IgD-negative memory B cell (primary cell): Measurements from ENCODE around the gene GFRA1. TPM values are rescaled to one million over a fixed set of nuclear protein-coding genes. Genes with fewer than 3 reads are reported as not detected.

Experiments
- H3K27ac Mint-ChIP-seq, 3 donors: one replicate each; pipeline ENCODE4 v1.8.0; 2020 to 2022; ENCODE audit warnings: mild to moderate bottlenecking in 3 of 3, mixed read lengths in 3 of 3, moderate library complexity in 1 of 3
- H3K27me3 Mint-ChIP-seq: one replicate; pipeline ENCODE4 v1.8.0; 2021; ENCODE audit warnings: mixed read lengths
- H3K36me3 Mint-ChIP-seq: one replicate; pipeline ENCODE4 v1.8.0; 2020; ENCODE audit warnings: mild to moderate bottlenecking, mixed read lengths
- H3K4me1 Mint-ChIP-seq, 3 donors: one replicate each; pipeline ENCODE4 v1.8.0; 2020 to 2022; ENCODE audit warnings: mixed read lengths in 3 of 3, mild to moderate bottlenecking in 1 of 3
- H3K4me3 Mint-ChIP-seq, 4 donors: one replicate each; pipeline ENCODE4 v1.8.0; 2020 to 2022; ENCODE audit warnings: mild to moderate bottlenecking in 4 of 4, mixed read lengths in 4 of 4, moderate library complexity in 3 of 4
- H3K9me3 Mint-ChIP-seq, 3 donors: one replicate each; pipeline ENCODE4 v1.8.0; 2020 to 2021; ENCODE audit warnings: mixed read lengths in 3 of 3, mild to moderate bottlenecking in 1 of 3
- polyA plus RNA-seq: library from polyadenylated mRNA; unstranded; fragments of 300-500 nt; fragmentation: Illumina TruSeq; gene quantifications from one replicate; pipeline ENCODE4 v1.2.3, GENCODE V29; 2021

Gene GFRA1
- polyA plus RNA-seq, 1 donor from 2014 or later = not detected

DNA sequence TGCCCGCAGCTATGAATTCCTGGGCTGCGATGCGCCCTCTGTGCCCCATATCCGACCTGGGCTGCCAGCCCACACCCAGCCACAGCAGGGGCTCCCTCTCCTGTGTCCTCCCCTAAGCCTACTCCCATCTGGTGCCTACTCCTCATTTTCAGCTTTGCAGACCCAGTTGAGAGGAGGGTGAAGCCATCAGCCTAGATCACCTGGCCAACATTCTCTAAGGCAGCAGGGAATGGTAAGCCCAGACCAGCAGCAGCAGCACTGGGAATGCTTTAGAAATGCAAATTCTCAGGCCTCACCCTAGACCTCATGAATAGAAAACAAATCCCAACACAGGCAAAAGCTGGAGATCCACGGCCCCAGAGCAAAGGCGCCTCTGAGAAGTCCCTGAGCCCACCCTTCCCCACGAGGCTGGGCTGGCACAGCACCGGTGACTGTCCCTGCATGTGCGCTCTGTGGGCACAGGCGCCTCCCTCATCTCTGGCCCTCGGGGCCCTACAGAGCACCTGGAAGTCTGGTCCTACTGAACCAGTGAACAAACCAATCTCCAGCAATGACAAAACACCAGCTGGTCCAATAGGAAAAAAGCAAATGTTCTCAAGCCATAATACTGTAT lies 161.4 kb downstream of the GFRA1 start:
- Mint-ChIP-seq H3K9me3 (no peaks in the 10 kb centered on the region), H3K4me3 (no peak overlapping the region), H3K27me3 (no peaks in the 10 kb centered on the region), H3K36me3 (no peaks in the 10 kb centered on the region), H3K4me1 (no peaks in the 10 kb centered on the region), H3K27ac (no peak overlapping the region)

DNA sequence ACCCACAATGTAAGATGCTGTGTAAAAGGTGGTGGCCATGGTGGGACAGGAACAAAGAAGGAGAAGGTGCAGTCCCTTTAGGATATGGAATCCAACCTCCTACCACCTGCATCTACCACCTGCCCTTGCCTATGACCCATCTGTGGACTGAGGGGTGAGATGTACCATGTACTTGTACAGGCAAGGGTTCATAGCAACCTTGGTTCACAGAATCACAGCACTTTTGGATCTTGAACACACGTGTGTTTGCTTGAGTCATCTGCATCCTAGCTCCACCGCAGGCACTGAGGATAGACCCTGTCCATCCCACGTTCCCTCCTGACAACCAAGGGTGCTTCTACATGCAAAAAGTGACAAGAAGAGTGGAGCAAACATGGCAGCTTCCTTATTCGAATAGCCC lies 162.3 kb downstream of the GFRA1 start:
- no peaks in the 10 kb centered on the region for H3K9me3 Mint-ChIP-seq
- H3K4me1 Mint-ChIP-seq = no peaks in the 10 kb centered on the region
- no peaks in the 10 kb centered on the region for H3K27me3 Mint-ChIP-seq
- H3K4me3 Mint-ChIP-seq = no peak overlapping the region
- no peaks in the 10 kb centered on the region for H3K36me3 Mint-ChIP-seq
- H3K27ac Mint-ChIP-seq = no peak overlapping the region

DNA sequence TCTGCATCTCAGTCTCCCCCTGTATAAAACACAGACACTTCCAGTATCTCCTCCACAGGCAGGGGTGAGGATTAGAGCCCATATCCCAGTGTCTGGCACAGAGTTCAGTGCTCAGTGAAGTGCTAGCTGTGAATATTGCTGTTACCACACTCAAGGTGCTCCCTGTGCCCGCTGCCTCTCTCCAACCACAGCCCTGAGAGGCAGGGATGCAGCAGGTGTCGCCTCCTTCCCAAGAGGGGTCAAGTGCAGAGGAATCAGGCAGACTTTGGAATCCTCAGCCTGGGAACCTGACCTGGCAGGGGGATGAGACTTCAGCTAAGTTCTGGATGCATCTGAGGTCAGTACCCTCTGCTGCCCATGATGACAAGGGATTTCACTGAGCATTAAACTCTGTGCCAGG lies 163.1 kb downstream of the GFRA1 start:
- no peak overlapping the region for H3K4me3 Mint-ChIP-seq
- H3K9me3 Mint-ChIP-seq = no peaks in the 10 kb centered on the region
- no peaks in the 10 kb centered on the region for H3K36me3 Mint-ChIP-seq
- H3K27me3 Mint-ChIP-seq = no peaks in the 10 kb centered on the region
- H3K4me1 Mint-ChIP-seq = no peaks in the 10 kb centered on the region
- H3K27ac Mint-ChIP-seq = no peak overlapping the region

DNA sequence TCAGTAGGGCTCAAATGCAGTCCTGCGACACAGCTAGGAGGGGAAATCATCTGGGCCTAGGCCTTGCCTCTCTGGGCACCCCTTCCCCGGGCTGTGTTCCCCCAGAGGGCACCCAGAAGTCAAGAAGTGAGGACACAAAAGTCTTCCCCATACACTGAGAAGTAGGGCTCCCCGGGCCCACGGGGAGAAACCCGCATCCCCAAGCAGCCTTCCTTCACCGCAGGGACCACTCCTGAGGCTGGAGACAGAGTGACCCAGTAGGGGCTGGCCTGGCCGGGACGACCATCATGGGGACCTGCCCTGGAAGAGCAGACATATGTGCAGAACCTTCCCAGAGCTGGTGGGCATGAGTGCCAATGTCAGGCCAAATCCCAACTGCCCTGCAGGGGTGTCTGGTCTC lies 163.5 kb downstream of the GFRA1 start:
- H3K4me3 Mint-ChIP-seq = no peak overlapping the region

DNA sequence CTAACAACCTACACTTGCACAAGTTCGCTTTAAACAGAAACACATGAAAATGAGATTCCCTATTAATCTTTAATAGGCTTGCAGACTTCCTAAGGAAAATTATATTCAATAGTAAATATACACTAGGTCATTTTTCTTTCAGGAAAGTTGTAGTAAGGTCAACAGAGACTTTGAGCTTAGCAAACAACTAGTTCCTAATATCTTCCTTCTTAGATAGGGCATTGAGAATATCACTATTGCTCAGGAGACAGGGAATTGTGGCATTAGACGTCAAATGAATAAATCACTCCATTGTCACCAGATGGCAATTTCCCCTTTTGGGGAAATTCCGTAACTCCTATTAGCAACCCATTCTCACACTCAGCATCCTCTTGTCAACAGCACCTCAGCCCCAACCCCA lies 164.9 kb downstream of the GFRA1 start:
- no peaks in the 10 kb centered on the region for H3K36me3 Mint-ChIP-seq
- H3K27ac Mint-ChIP-seq = no peak overlapping the region
- H3K4me3 Mint-ChIP-seq = no peak overlapping the region
- H3K27me3 Mint-ChIP-seq = no peaks in the 10 kb centered on the region
- H3K9me3 Mint-ChIP-seq = peaks cover 0 to 4% (median 0%) of the 10 kb centered on the region in 3 donors
- H3K4me1 Mint-ChIP-seq = no peaks in the 10 kb centered on the region

More for the DNA sequence above, 163.5 kb downstream of the GFRA1 start:
- Mint-ChIP-seq H3K4me1 (no peaks in the 10 kb centered on the region), H3K36me3 (no peaks in the 10 kb centered on the region), H3K9me3 (no peaks in the 10 kb centered on the region), H3K27me3 (no peaks in the 10 kb centered on the region), H3K27ac (no peak overlapping the region)

DNA sequence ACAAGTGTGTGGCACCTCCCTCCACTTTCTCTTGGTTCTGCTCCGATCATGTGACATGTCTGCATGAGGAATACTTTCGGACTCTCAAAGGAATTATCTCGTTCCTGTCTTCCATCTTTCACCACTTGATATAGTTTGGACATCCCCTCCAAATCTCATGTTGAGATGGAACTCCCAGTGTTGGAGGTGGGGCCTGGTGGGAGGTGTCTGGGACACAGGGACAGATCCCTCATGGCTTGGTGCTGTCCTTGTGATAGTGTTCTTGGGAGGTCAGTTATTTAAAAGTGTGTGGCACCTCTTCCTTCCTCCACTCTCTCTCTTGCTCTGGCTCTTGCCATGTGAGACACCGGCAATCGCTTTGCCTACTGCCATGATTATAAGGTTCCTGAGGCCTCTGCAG lies 166.4 kb downstream of the GFRA1 start:
- H3K4me3 Mint-ChIP-seq = no peak overlapping the region
- no peaks in the 10 kb centered on the region for H3K27me3 Mint-ChIP-seq
- H3K9me3 Mint-ChIP-seq = peaks cover 0 to 6% (median 3%) of the 10 kb centered on the region in 3 donors
- H3K4me1 Mint-ChIP-seq = no peaks in the 10 kb centered on the region
- no peaks in the 10 kb centered on the region for H3K36me3 Mint-ChIP-seq
- H3K27ac Mint-ChIP-seq = no peak overlapping the region

DNA sequence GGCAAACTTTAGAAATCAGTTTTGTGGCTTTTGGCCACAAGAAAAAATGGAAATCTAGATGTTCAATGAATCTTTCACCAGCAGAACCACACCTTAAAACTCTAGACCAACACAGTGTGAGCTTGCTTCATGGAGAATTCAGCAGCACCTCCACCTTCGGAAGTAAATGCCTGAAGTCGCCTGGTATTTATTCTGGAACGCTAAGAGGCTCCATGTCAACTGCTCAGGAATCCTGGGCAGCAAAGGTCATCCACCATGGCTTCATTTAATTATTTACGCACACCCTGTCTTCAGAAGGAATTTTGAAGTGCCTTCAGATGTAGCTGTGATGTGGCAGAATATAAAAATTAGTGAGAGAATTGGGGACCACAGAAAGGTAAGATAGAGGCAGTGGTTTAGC lies 167.7 kb downstream of the GFRA1 start:
- no peaks in the 10 kb centered on the region for H3K27me3 Mint-ChIP-seq
- H3K9me3 Mint-ChIP-seq = peaks cover 0 to 11% (median 3%) of the 10 kb centered on the region in 3 donors
- H3K27ac Mint-ChIP-seq = no peak overlapping the region
- H3K4me1 Mint-ChIP-seq = no peaks in the 10 kb centered on the region
- H3K36me3 Mint-ChIP-seq = no peaks in the 10 kb centered on the region
- H3K4me3 Mint-ChIP-seq = no peak overlapping the region

DNA sequence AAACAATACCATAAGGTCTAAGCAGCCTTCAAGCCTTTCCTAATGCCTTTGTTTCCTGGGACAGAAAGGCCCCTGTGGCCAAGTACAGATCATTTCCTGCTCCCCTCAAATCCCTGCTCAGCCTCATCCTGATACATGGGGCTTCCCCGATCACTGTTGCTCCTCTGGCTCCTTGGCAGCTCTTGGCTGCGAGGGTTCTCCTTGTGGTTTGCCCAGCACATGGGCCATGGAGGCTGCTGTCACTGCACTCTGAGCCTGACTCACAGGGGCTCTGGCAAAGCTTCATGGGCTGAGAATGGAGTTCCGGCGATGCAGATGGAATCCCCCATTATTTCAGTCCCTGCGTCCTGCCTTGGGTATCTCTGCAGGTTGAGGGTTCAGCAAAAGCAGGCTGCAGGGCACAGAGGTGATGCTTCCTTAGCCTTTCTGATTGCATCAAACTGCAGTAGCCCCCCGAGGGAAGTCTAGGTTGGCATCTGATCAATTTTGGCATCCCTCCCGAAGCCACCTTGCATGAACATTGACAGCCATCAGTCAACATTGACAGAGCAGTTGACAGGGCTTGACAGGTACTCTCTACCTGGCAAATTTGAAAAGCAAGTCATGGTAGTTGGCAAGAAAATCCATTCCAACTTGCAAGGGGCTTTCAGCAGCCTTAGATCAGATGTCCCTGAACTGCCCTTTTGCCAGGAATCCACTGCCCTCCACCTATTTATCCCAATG lies 168.6 kb downstream of the GFRA1 start:
- Mint-ChIP-seq H3K4me1 (no peaks in the 10 kb centered on the region), H3K27ac (no peak overlapping the region), H3K4me3 (no peak overlapping the region), H3K9me3 (peaks cover 2 to 15% (median 3%) of the 10 kb centered on the region in 3 donors), H3K36me3 (no peaks in the 10 kb centered on the region), H3K27me3 (no peaks in the 10 kb centered on the region)

DNA sequence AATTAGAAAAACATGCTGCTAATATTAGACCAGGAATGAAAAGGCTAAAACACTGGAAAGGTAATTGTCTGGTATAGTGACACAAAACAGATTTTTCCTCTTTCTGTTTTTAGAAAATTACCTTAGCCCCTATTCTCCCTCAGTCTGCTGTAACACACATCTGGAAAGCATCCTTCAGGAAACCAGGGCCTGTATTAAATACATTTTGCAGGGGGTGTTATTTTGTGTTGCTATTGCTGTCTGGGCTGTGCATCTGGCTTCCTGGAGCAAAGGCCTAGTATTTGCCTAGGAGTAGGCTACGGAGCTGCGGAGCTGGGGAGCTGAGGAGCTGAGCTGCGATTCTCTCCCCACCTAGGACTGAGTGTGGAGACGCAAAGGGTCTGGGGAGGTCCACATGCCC lies 169.3 kb downstream of the GFRA1 start:
- no peaks in the 10 kb centered on the region for H3K4me1 Mint-ChIP-seq
- no peak overlapping the region for H3K27ac Mint-ChIP-seq
- H3K4me3 Mint-ChIP-seq = no peak overlapping the region
- H3K36me3 Mint-ChIP-seq = no peaks in the 10 kb centered on the region
- peaks cover 2 to 15% (median 3%) of the 10 kb centered on the region in 3 donors for H3K9me3 Mint-ChIP-seq
- H3K27me3 Mint-ChIP-seq = no peaks in the 10 kb centered on the region

DNA sequence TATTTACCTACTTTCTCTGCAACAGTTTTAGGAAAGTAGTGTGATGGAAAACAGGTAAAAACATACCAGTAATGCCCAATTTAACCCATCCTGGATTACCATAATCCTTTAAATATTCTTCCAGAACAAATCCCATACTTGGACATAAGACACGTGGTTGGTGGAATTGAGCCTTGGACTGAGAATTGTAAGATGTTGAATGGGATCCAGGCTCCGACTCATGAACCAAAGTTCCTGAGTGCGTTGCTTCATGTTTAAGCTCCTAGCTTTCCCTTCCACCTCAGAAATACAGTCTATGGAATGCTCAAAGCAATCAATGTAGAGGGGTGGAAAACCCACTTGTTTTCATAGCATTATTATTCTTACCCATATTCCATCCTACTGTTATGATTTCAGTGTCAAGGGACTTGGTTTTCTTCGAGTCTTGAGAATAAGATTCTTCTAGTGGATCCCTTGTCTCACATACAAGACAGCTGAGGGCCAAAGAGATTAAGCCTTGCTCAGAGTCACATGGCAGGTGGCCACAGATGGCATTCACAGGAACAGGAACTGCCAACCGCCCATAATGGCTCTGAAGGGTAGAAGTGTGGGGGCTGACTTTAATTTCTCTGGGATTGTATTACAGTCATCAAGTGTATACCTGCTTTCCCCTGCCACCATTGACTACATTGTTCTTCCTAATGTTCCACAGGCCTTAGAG lies 171.2 kb downstream of the GFRA1 start:
- H3K36me3 Mint-ChIP-seq = no peaks in the 10 kb centered on the region
- H3K4me1 Mint-ChIP-seq = no peaks in the 10 kb centered on the region
- H3K27me3 Mint-ChIP-seq = no peaks in the 10 kb centered on the region
- H3K9me3 Mint-ChIP-seq = peaks cover 3 to 15% (median 4%) of the 10 kb centered on the region in 3 donors
- no peak overlapping the region for H3K4me3 Mint-ChIP-seq
- no peak overlapping the region for H3K27ac Mint-ChIP-seq

DNA sequence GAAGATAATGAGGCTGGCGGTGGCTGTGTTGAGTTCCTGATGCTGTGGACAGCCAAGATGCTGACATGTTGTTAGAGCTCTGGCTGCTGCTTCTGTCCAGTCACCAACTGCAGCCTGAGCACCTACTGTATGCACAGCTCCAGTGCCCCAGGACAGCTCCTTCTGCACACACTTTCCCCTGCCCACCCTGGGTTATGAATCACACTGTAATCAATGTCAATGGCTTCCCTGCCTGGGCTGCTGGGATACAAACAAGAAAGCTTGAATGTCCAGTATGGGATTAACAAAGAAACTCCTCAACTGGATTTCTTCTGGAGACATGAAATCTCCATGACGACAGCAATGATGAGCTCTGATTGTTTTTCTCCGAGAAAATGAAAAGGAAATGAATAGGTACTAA lies 172.0 kb downstream of the GFRA1 start:
- Mint-ChIP-seq H3K9me3 (peaks cover 3 to 15% (median 7%) of the 10 kb centered on the region in 3 donors), H3K36me3 (no peaks in the 10 kb centered on the region), H3K27ac (no peak overlapping the region), H3K4me1 (no peaks in the 10 kb centered on the region), H3K4me3 (no peak overlapping the region), H3K27me3 (no peaks in the 10 kb centered on the region)

DNA sequence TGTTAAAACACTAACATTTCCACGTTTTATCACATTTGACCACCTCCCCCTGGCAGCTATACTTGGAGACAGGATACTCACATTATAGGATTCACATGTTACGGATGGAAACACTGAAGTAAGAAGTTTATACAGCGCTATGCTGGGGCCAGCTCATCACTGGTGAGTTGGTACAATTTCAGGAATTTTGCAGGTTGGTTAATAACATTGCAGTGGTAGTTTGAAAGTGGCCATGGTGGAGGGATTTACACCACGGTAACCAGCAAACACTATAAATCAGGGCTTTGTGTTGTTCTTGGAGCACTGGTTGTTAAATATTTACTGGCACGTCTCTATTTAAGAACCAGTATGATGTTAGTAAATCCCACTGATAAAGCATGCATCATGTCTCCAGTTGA lies 174.0 kb downstream of the GFRA1 start:
- Mint-ChIP-seq H3K4me3 (no peak overlapping the region), H3K4me1 (no peaks in the 10 kb centered on the region), H3K9me3 (peaks cover 3 to 15% (median 7%) of the 10 kb centered on the region in 3 donors), H3K27ac (peak overlapping the region in 1 of 3 donors; percentile 35), H3K27me3 (no peaks in the 10 kb centered on the region), H3K36me3 (no peaks in the 10 kb centered on the region)

DNA sequence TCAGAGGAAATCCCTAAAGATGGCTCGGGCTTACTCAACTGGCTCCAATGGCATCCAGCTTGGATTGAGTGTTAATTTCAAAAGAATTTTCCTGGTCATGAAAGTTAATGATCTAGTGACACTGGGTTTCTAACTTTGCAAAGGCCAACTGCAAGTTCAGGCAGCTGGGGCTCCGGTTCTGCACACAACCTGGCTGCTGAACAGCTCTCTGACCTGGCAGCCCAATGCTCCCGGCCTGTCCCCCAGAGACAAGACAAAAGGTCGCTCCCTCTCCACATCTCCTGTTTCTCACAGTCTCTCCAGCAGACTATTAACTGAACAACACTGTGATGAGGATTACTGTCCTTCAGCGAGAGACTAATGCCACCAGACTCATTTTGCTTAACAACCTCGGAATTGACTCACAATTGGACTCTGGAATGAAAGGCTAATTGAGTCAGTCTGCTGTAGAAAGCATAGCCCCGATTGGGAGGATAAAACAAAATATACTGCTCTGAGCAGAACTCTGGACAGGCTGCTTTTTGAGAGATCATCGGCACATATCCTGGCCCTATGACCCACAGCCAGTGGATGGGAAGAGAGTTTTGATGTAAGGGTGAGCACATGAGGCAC lies 174.5 kb downstream of the GFRA1 start:
- H3K27me3 Mint-ChIP-seq = no peaks in the 10 kb centered on the region

DNA sequence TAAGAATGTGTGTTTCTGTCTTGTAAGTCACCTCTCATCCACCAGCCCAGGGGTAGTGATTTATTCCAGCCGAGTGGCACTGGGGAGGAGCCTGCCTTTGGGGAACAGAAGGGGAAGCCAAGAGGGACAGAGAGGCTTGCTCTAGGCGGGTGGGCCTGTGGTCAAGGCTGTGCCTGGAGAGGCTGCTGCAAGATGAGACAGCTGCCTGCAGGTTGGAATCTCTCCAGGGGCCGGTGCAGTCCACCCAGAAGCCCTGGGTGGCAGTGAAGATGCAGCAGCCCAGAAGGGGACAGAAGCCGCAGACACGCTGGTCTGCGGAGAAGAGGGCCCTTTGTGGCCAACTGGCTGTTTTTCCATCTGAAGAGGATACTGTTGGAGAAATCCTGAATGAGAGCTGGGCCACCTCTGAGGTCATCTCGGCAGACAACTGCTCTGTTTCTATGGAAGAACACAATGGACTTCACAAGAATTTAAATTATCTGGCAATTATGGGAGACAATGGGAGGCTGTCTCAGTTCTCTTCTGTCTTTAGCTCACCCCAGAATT lies 175.7 kb downstream of the GFRA1 start:
- peaks cover 3 to 9% (median 7%) of the 10 kb centered on the region in 3 donors for H3K9me3 Mint-ChIP-seq
- no peak overlapping the region for H3K4me3 Mint-ChIP-seq
- no peaks in the 10 kb centered on the region for H3K4me1 Mint-ChIP-seq
- no peak overlapping the region for H3K27ac Mint-ChIP-seq
- H3K27me3 Mint-ChIP-seq = no peaks in the 10 kb centered on the region
- no peaks in the 10 kb centered on the region for H3K36me3 Mint-ChIP-seq

More for the DNA sequence above, 174.5 kb downstream of the GFRA1 start:
- H3K9me3 Mint-ChIP-seq = peaks cover 3 to 15% (median 7%) of the 10 kb centered on the region in 3 donors
- no peak overlapping the region for H3K4me3 Mint-ChIP-seq
- no peaks in the 10 kb centered on the region for H3K36me3 Mint-ChIP-seq
- peak overlapping the region in 1 of 3 donors; percentile 35 for H3K27ac Mint-ChIP-seq
- no peaks in the 10 kb centered on the region for H3K4me1 Mint-ChIP-seq

DNA sequence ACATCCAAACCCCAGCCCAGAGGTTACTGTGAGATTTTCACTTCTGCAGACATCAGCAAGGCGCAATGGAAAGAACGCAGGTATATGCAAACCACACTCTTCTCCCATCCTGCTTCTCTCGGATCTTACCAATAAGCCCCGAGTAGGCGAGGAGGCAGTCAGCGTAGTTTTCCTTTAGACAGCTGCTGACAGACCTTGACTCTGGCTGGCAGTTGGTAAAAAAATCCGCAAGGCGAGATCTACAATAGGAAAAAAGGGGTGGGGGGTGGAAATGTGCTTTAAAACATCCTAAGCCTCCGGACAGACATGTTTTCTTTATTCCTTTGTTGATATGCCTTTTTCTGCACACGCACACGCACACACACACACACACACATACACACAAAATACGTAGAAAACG lies 176.5 kb downstream of the GFRA1 start:
- no peaks in the 10 kb centered on the region for H3K36me3 Mint-ChIP-seq
- no peaks in the 10 kb centered on the region for H3K27me3 Mint-ChIP-seq
- H3K4me1 Mint-ChIP-seq = no peaks in the 10 kb centered on the region
- H3K4me3 Mint-ChIP-seq = no peak overlapping the region
- H3K27ac Mint-ChIP-seq = no peak overlapping the region
- peaks cover 3 to 9% (median 4%) of the 10 kb centered on the region in 3 donors for H3K9me3 Mint-ChIP-seq
